Iris pigment epithelial cell (primary cell): ENCODE data around the gene CA12.
"Not testable (repeated sequence)": the region's sequence is repeated elsewhere in the genome, so short reads cannot be mapped to it uniquely, and the experiment has no call there.

Experiments
- DNase-seq: peaks from one replicate; pipeline ENCODE4 v3.0.0-alpha.2; 2011; ENCODE audit warnings: low read depth

CA12 gene

DNA sequence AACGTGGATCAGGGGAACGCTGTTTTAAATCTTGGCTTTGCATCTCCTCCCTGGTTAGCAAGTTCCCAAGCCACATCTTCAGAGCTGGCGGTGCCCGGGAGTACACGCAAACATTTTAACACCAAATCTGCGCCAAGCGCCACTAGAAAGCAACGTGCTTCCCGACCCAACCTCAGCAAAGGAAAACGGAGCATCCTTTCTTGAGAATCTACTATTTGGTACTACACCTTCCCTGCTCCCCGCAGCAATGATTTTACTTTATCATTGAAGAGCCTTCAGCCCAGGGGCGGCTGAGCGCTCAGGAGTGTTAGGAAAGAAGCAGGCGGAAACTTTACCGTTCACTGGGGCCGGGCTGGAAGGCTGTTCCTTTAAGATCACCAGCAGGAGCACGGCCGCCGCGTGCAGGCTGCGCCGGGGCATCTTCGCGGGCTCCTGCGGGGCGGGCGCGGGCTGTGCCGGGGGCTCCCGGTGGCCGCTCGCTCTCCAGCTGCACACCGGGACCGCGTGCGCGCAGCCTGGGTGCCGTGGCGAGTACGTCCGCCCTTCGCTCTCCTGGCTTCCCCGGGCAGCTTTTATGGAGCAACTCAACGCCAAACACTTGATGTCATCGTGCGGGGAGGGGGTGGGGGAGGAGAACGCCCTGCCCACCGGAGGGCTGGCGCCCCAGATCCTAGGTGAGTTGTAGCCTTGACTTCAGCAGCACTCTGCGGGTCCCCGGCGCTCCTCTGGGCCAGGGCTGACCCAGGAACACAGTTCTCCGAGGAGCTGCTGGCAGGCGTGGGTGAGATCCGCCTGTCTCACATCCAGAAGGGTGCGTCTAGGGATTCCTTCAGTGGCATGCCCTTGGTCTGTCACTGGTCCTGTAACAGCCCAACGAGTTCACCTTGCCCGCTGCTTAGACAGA is at the start of gene CA12:
Gene CA12, minus strand, starts transcription at position 546 of the 904 bp plus-strand sequence. Its CDS starts 126 bp downstream, at position 420.
- peak; percentile 55 for DNase-seq

DNA sequence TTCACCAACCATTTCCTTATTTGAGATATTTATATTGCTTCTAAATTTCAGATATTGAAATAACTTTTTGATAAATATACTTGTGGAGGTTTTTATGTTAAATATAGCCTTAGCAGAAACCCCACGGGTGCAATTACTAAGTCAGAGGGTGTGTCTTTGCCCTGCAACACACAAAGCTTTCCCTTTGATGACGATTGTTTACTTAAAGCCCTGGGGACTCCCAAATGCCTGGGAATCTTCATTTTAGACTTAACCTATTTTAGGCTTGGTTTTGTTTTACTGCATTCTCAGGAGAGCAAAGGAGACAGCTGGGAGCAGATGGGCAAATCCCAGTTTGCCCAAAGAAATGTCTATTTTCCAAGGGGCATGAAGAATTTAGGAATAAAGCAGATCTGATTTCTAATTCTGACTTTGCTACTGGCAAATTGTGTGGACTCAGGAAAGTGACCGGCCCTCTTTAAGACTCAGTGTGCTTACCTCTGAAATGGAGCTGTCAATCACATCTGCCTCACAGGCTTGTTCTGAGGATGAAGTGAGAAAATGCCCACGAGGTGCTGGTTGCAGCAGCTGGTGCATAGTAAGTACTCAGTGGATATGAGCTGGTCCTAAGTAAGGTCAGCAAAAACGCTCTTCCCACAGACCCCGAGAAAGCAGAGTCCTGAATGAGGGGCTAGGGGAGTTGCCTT is 49.3 kb upstream of the CA12 start:
- DNase-seq: no peak

DNA sequence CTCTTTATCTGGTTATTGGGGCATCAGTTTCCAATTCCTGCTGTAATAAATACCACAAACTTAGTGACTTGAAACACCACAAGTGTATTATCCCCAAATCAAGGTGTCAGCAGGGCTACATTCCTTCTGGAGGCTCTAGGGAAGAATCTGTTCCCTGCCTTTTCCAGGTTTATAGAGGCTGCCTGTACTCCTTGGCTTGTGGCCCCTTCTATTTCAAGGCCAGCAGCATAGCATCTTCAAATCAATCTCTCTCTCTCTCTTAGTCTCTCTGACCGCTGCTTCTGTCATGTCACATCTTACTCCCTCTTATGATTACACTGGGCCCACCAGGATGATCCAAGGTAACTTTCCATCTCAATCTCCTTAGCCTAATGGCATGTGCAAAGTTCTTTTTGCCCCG is 44.9 kb upstream of the CA12 start:
- DNase-seq: no peak

DNA sequence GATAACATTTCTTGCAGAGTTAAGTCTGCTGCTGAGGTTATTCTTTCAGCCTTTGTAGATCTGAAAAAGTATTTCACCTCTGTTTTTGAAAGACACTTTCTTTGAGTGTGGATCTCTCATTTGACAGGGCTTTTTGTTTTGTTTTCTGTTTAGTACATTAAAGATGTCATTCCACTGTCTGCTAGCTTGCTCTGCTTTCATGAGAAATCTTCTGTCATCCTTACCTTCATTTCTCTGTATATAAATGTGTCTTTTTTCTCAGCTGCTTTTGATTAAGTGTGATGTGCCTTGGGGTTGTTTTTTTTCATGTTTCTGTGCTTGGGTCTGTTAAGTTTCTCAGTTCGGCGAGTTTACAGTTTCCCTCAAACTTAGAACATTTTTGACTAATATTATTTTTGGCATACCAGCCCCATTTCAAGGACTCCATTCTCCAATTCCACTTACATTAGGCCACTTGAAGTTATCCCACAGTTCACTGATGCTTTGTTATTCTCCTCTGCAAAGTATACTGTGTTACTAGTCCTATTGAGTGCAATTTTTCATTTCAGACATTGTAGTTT is 43.9 kb upstream of the CA12 start:
- DNase-seq: no peak

DNA sequence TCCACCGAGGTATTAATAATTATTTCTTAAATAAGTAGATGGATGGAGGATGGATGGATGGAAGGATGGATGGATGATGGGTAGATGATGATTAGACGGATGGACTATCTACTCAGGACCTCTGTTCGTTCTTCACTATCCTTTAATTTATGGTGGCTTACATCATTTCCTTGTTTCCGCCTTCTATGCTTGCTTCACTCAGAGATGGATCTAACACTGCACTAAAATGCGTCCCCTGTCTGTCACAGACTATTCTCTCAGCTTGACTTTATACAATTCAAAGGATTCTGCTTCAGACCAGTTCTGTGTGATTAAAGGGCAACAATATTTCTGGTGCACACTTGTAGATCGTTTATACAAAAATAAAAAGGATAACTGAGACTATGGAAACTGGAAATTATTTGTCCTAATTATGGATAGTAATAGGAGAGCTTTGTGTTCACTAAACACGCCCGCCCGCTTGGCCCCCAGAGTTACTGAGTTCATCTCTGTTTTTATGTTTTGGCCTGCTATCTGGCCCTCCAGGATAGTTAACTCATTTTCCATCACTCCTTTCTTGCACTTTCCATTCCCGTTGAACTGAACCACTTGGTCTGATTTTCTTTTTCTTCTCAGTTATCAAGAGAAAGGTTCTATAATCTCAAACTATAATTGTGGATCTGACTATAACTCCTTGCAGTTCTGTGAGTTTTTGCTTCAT is 41.4 kb upstream of the CA12 start:
- DNase-seq: no peak

DNA sequence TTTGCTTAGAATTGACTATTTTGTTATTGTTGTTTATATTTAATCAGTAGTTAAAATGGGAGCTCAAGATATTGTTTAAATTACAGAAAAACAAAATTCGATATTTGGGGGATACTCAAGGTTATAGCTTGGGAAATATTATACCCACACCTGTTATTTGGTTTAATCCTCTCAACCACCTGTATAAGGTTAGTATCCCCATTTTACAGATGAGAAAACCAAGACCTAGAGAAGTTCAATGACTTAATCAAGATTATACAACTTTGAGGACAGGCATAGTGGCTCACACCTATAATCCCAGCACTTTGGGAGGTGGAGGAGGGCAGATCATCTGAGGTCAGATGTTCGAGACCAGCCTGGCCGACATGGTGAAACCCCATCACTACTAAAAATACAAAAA is 39.8 kb upstream of the CA12 start:
- DNase-seq: no peak

DNA sequence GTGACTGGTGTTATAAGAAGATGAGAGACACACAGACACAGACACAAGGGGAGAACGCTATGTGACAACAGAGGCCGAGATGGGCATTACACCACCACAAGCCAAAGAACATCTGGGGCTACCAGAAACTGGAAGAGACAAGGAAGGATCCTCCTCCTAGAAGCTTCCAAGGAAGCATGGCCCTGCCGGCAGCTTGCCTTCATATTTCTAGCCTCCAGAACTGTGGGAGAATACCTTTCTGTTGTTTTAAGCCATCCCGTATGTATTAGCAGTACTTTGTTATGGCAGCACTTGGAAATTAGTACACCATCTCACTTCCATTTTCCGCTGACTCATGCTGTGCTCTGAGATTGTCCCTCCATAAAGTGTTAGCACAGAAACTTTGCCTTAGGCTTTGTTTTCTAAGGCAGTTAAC is 38.7 kb upstream of the CA12 start:
- peak; percentile 53 for DNase-seq

DNA sequence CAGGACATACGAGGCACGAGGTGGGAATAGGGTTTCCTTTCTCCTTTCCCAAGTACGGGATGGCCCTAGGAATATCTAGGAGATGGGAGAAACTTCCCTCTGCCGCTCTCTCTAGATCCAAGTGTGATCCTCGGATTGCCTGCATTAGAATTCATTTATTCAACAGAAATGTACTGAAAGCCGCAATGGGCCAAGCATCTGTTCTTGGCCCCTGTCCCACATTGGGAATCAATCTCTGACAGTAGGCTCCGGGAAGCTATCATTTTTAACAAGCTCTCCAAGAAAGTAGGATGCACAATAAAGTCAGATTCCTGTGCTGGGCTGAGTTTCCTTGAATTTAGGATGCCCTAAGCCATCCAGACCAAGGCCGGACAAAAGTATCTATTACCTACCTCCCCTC is 37.2 kb upstream of the CA12 start:
- no peak for DNase-seq

DNA sequence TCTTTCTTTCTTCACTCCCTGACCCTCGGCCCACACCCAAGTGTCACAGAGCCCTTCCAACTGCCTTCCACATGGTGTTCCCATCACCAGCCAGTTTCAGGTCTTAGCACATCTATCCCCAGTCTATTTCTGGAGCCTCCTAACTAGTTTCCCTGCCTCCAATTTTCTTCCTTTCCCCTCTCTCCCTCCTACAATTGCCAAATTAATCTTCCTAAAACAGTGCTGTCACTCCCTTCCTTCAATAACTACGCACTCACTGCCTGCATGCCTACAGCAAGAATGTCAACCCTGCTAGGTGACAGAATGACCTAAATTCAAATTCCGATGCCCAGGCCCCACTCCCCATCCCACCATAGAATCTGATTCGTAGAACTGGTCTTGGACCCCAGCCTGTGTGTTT is 36.1 kb upstream of the CA12 start:
- no peak for DNase-seq

DNA sequence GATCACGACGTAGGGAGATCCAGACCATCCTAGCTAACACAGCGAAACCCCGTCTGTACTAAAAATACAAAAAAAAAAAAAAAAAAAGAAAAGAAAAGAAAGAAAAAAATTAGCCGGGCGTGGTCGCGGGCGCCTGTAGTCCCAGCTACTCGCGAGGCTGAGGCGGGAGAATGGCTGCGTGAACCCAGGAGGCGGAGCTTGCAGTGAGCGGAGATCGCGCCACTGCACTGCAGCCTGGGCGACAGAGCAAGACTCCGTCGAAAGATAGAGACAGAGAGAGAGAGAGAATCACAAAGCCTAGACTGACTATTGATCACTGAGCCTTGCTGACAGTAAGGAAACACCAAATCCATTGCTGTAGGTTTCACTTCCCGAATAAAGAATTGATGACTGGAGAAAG is 35.6 kb upstream of the CA12 start:
- not testable (repeated sequence) for DNase-seq

DNA sequence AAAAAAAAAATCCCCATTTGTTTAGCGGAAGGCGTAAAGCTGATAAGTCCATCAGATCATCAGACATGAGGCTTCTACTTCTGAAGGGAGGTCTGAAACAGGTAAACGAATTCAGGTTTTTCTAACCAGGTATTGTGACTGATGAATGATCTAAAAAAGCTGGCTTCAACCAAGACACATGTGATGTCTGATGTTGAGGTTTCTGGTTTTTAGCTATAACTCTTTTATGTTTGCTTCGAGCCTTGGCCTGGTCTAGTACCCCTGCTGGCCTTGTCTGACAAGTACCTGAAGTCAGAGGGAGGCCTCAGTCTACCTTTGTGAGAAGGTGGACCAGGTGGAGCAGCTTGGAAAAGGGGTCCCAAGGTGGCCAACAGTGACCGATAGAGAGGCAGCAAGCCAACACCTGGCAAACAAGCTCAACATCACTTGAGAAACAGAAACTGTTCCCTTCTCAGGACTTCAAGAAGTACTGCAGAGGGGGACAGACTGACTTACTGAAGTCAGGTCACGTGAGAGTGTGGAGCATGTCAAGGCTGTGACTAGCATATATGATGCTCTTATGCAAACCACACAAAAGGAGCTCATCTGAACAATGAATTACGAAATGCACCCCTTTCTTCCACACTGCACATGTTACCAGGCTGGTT is 33.0 kb upstream of the CA12 start:
- no peak for DNase-seq

DNA sequence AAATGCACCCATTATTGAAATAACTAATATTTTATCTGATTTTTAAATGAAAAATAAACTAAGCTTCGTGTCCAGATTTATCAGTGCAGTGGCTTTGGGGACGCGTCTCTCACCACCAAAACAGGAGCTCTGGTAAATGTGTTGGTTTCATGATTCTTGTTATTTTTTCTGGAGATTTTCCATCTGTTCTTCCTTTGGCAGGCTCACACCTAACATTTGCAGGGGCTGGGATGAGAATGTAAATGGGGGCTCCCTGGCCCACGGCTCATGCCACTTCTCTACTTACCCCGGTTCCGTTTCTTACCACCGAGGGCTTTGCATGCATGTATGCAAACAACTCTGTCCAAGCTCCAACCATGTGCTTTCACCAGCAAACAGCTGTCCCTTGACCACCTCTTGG is 30.9 kb upstream of the CA12 start:
- no peak for DNase-seq

DNA sequence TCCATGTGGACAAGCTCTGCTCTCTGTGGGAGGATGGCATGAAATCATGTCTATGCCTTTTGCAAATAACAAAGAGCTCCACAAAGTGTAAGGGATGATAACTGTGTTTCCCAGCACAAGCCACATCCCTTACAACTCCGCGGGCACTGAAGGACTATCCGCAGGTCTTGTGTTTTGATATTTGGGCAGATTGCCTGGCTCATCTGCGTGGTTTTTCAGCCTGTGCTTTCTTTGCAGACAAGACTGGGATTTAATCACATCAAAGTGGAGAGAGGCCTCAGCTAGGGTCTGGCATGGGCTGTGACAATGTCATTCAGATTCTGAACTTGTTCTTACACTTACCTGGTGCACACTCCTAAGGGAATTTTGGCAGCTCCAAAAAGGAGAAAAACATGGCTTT is 30.2 kb upstream of the CA12 start:
- DNase-seq: no peak

DNA sequence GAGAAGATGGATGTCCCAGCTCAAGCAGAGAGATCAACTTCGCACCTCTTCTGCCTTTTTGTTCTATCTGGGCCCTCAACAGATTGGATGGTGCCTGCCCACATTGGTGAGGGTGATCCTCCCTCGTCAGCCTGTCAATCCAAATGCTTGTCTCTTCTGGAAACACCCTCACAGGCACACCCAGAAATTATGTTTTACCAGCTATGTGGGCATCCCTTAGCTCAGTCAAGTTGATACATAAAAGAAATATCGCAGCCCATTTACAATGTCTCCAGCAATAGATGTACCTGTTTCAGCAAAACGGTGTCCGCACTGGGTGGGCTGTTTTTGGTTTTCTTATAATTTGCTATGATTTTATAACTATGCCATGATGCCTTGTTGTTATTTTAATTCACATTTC is 27.5 kb upstream of the CA12 start:
- DNase-seq: no peak

DNA sequence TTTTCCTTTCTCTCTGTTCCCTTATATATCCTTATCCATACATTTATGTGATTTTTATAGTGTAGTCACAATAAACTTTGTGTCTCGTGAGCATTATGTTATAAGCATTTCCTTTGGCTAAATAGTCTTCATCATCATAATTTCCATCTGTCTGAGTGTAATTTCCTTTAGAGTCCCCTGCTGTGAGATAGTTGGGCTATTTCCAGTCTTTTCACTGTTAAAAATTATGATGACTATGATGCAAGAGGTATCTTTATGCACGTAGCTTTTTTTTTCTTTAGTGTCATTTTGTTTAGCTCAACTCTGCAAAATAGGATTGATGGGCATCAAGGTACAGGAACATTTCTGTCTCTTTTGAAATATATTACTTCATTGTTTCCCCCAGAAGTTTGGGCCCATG is 26.9 kb upstream of the CA12 start:
- DNase-seq: peak; percentile 10

DNA sequence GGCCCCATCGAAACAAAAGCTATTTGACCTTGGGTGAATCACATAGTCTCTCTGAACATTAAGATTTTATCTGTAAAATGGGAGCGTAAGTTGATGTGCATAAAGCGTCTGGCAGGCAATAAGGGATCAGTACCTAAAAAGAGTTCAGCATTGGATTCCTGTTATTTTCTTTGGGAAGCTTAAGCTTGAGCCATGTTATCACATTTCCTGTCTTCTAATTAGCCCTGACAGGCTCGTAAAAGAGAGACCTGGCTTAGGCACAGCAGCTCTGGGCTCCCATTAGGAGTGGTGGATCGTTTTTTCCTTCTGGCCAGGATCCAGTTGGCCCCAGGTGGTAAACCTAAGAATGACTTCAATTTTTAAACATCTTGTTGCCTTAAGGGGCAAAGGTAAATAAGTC is 26.0 kb upstream of the CA12 start:
- no peak for DNase-seq

DNA sequence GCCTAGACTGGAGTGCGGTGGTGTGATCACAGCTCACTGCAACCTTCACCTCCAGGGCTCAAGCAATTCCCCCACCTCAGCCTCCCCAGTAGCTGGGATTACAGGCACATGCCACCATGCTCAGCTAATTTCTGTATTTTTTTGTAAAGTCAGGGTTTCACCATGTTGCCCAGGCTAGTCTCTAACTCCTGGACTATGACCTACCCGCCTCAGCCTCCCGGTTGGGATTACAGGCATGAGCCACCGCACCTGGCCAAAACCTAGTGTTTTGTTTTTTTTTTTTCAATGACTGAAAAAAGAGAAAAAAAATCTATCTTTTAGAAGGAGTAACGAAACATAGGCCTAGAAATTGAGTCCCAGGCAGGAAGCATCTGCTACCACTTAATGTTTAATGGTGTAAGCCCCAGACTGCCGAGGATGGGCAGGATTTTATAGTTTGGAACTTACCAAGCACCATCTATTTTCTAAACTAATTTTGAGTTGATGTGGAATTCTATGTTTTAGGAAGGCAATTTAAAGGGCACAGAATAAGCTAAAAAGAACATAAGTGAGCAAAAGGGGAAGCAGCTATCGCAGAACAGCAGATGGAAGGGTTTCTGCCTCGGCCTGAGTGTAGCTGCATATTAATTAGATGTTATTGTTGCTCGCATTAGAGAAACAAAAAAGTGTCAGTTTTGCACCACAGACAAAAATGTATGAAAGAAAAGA is 24.2 kb upstream of the CA12 start:
- DNase-seq: no peak

DNA sequence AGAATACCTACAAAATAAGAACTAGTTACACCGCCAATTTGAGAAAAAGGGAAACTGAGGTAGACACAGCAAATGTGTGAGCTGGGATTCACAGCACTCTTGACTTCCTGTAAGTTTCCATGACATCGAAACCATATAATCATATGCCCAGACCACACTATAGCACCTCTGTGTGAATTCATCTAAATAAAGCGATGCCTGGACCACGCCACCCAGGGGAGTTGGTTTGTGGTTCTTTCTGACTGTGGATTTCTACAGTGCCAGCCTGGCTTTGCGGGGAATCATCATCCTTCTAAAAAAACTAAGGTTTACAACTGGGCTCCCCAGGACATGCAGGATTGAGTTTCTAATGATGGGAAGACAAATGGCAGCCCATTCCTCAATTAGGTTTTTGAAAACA is 23.5 kb upstream of the CA12 start:
- DNase-seq: no peak

DNA sequence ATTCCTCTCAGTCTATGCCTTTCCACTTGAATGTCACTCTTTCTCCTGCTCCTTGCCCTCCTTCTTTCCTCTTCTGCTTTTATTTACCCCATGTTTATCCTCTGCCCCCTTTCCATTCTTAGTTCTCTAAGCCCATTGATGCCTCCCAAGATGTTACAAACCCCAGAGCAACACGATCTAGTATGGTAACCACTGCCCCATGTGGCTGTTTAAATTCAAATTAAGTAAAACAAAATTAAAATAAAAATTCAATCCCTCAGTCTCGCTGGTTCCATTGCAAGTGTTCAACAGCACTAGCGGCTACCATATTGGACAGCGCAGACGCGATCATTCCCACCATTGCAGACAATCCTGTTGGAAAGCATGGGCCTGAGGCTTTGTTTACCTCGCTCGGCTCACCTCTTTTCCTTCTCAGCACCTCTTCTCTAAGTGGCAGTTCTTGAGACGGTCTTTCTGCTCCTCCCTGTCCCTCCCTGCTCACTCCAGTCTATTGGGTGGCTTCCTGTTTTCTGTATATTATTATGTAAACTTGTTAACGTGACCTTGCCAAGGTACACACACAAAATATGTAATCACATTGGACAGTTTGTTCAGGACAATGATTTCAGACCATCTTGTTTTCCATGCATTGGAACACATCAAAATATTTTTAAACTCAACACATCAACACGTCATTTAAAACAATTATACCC is 21.8 kb upstream of the CA12 start:
- no peak for DNase-seq

DNA sequence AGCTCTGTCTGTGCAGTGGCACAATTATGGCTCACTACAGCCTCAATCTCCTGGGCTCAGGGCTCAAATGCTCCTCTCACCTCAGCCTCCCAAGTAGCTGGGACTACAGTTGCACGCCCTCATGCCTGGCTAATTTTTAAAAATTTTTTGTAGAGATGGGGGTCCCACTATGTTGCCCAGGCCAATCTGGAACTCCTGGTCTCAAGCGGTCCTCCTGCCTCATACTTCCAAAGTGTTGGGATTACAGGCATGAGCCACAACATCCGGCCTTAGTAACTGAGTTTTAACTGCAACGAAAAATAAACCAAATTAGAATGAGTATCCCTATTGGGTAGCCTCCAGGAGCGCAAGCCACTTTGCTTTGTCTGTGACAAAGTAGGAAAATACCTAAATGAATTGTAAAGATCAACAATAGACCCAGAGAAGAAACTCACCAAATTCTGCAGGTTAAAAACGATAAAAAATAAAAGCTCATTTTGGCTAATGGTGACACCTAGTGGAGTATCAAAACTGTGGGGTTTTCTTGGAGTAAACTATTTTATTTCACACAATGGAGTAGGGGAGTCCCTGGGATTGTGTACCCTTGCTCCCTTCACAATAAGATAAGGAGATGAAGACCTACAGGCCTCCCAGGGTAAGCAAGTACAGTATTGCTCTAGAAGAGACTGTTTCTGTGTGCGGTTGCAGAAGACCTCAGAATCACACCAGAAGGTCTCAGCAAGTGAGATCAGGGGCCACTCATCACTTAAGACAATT is 21.0 kb upstream of the CA12 start:
- peak; percentile 34 for DNase-seq
